Measurements from ENCODE around the gene KDM8.
"Not testable (repeated sequence)": the region's sequence is repeated elsewhere in the genome, so short reads cannot be mapped to it uniquely, and the experiment has no call there.

The KDM8 gene

DNA sequence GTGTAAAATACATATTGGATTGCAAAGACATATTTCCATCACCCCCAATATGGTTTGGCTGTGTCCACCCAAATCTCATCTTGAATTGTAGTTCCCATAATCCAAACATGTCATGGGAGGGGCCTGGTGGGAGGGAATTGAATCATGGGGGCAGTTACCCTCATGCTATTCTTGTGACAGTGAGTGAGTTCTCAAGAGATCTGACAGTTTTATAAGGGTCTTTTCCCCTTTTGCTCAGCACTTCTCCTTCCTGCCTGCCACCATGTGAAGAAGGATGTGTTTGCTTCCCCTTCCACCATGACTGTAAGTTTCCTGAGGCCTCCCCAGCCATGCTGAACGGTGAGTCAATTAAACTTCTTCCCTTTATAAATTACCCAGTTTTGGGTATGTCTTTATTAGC lies 43.8 kb downstream of the KDM8 start:
- not testable (repeated sequence) for DNase-seq

GRCh38 chr16:27248036-27248435 lies 44.7 kb downstream of the KDM8 start:
- DNase-seq = no peak

DNA sequence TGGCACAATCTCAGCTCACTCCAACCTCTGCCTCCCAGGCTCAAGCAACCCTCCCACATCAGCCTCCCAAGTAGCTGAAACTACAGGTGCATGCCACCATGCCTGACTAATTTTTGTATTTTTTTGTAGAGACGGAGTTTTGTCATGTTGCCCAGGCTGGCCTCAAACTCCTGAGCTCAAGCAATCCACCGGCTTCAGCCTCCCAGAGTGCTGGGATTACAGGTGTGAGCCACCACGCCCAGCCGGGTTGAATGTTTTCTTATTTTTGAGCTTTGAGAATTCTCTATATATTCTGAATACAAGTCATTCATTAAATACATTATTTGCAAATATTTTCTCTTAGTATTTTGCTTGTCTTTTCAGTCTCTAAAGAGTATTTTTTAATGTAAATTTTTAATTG lies 45.6 kb downstream of the KDM8 start:
- not testable (repeated sequence) for DNase-seq

GRCh38 chr16:27251541-27252205 lies 48.3 kb downstream of the KDM8 start:
- no peak for DNase-seq

DNA sequence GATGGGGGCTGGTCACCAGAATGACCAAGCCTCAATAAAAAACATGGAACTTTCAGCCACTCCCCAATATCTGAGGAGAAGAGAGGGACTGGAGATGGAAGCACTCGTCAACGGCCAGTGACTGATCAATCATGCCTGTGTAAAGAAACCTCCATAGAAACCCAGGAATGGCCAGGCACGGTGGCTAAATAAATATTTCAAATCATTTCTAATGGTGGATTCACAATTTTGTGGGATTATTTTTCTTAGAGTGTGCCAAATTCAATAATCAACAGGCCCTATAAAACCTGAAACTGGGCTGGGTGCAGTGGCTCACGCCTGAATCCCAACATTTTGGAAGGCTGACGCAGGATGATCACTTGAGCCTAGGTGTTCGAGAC lies 48.9 kb downstream of the KDM8 start:
- DNase-seq = no peak

GRCh38 chr16:27253526-27253930 lies 50.2 kb downstream of the KDM8 start:
- no peak for DNase-seq

DNA sequence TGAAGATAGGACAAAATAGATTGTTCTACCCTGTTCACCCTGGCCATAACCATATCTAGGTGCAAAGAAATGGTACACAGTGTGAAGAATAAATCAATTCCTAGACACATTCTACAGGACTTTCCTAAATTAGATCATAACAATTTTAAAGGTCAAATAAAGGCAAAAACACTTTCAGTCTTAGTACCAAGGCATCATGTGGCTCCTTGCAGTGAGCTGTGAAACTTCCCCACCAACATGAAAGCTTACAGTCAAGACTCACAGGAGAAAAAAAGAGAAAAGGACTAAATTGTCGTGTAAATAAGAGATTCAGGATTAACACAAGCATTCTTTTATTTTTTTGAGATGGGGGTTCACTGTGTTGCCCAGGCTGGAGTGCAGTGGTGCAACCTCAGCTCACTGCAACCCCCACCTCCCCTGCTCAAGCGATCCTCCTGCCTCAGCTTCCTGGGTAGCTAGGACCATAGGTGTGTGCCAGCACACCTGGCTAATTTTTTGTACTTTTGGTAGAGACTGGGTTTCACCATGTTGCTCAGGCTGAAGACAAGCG lies 51.0 kb downstream of the KDM8 start:
- no peak for DNase-seq

- no peak for DNase-seq
Measured at GRCh38 chr16:27256861-27257260, 53.5 kb downstream of the KDM8 start.

DNA sequence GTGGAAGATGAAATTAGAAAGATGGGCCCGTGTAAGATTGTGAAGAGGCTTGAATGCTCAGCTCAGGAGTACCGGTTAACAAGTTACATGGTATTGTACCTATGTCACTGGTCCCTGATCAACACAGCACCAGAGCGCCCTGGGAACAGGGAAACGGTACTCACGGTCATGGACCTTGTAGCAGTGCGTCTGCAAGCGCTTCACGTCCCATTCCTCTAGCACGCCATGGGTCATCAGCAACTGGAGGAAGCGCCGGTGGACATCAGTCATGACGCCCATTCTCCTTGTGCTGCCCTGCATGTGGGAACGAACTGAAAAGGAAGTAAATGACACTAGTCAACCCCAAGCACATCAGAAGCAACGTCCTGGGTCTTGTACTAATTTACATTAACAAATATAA lies 53.9 kb downstream of the KDM8 start:
- DNase-seq = no peak

- no peak for DNase-seq
Measured at GRCh38 chr16:27258241-27258734, 55.0 kb downstream of the KDM8 start.

DNA sequence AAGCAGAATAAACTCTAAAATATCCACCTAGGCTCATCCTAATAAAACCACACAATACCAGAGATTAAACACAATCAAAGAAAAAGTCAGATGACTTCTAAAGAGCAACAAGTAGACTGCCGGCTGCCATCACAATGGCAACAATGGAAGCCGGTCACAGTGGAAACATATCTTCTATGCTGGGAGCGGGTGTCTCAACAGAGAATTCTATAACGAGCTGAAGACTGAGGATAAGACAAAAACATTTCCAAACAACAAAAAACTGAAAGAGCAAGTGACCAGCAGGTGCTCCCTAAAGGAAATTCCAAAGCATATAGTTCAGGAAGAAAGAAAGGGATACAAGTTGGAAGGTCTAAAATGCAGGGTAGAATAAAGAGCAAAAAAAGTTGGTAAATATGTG lies 56.4 kb downstream of the KDM8 start:
- no peak for DNase-seq

DNA sequence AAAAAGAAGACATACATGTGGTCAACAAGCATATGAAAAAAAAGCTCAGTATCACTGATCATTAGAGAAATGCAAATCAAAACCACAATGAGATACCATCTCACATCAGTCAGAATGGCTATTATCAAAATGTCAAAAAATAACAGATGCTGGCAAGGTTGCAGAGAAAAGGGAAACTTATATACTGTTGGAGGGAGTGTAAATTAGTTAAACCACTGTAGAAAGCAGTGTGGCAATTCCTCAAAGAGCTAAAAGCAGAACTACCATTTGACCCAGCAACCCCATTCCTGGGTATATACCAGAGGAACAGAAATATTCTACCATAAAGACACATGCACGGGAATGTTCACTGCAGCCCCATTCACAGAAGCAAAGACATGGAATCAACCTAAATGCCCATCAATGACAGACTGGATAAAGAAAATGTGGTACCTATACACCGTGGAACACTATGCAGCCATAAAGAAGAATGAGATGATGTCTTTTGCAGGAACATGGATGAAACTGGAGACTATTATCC lies 59.6 kb downstream of the KDM8 start:
- not testable (repeated sequence) for DNase-seq

DNA sequence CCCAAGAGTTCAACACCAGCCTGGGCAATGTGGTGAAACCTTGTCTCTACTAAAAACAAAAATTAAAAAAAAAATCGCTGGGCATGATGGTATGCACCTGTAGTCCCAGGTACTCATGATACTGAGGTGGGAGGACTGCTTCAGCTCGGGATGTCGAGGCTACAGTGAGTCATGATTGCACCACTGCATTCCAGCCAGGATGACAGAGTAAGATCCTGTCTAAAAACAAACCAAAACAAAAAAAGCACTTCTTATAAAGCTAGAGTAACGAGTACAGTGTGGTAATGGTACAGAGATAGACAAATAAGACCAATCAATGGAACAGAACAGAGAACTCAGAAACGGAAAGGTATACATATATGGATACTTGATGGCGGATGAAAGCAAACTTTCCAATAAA lies 60.8 kb downstream of the KDM8 start:
- DNase-seq = no peak

DNA sequence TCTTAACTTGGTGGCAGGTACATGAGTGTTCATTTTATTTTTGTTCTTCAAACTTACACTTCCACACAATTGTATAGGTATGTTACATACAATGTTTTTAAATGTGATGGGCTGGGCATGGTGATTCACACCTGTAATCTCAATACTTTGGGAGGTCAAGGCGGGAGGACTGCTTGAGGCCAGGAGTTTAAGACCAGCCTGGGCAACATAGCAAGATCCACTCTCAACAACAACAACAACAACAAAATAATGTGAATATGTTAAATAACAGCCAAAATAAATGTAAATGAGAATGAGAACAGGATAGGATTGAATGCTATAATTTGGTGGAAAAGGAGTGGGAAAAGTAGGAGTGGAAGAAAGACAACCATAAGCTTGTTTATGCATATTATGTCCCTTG lies 62.7 kb downstream of the KDM8 start:
- DNase-seq = no peak

- DNase-seq = no peak
Measured at GRCh38 chr16:27267037-27267677, 63.8 kb downstream of the KDM8 start.

DNA sequence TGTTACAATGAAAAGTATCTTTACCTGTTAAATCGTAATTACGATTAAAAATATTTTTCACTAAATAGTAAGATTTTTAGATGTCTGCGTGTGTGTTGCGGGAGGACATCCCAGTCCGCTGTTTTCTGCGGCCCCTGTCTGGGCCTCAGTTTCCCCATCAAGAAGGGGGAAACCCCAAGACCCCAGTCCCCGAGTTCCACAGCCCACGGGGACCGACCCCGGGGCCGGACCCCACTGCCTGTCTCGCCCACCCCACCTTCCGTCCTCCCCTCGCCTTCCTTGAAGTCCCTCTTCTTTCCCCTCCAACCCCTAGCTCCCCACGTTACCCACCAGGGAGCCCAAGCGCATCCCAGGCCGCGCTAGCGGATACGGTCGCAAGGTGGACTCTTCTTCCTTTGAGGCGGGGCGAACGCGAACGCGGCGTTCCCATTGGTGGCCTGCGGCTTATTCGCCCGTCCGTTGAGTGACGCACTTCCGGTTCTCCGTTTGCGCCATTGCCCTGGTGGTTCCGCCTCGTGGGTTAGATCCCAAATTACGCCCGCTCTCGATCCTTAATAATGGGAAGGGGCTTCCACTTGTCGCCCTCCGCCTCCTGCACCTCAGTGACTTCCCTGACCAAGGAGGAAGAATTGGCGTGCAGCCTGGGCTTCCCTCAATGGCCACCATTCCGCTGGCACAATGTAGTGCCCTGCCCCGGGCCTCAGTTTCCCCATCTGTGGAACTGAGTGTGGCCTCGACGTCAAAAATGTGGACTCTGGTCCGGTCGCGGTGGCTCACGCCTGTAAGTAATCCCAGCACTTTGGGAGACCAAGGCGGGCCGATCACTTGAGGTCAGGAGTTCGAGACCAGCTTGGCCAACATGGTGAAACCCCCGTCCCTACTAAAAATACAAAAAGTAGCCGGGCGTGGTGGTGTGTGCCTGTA lies 65.3 kb downstream of the KDM8 start, which contains the start of gene NSMCE1:
NSMCE1 (minus strand) TSS at position 397 of the 924 bp plus-strand sequence. CDS start 11,202 bp downstream, outside the sequence.
- DNase-seq = peak; percentile 94

DNA sequence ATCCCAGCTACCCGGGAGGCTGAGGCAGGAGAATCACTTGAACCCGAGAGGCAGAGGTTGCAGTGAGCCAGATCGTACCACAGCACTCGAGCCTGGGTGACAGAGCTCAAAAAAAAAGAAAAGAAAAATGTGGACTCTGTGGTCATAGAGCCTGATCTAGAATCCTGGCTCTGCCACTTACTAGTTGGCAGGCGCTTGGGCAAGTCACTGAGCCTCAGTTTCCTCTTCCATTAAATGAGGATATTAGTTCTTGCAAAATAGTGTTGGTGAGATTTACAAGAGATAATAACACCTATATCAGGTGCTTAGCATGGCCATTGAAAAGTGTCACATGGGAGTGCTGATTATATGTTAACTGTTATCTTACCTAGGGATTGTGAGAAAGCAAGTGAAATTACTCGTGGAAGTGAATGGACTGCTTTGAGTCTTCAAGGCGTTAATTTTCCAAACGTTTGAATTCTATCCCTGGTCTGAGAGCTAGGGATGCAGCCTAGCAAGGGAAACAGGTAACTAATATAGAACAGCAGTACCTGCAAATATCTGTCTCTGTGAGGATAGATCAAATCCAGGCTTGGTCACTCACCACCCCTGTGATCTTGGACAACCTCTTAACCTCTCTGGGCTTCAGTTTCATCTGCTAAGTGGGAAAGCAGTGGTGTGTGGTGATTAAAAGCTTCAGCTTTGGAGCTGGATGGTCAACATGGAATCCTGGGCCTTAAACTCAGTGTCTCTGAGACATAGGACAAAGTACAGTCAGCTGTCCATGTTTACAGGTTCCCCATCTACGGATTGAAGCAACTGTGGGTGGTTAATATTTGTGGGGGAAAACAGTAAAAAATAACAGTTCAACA lies 66.2 kb downstream of the KDM8 start:
- DNase-seq = no peak

- DNase-seq = no peak
Measured at GRCh38 chr16:27270349-27270748, 67.0 kb downstream of the KDM8 start.
